Caco-2 (cell line): ENCODE results near the gene TARS3. TPM values are rescaled to one million over a fixed set of nuclear protein-coding genes. Genes with fewer than 3 reads are reported as not detected.

Experiments used
- BruUV-seq: library from RNA; stranded (reverse); fragments of 400-500 nt; replicated peaks from 2 replicates; lab custom pipeline; 2021; lab: Mats Ljungman, UMichigan
- CTCF ChIA-PET: fragments of 300-600 bp; sonication (Branson Sonifier 250); formaldehyde crosslinking; loops from one replicate; lab custom pipeline; 2022; ENCODE audit warnings: antibody characterized with exemption; lab: Charles Lee
- POLR2A ChIA-PET: fragments of 300-600 bp; sonication (Branson Sonifier 250); formaldehyde crosslinking; loops from one replicate; lab custom pipeline; 2022; ENCODE audit warnings: antibody characterized with exemption; lab: Charles Lee
- DNase-seq, 2 experiments: peaks; one replicate each; pipeline versions ENCODE4 v3.0.0 to v3.0.0-alpha.2; 2020 to 2022
- H3K27me3 ChIP-seq: replicated peaks from 2 replicates; pipeline ENCODE4 v1.6.0; 2011; ENCODE audit warnings: low read length; ENCODE audit not compliant: control insufficient read depth, insufficient read depth
- H3K36me3 ChIP-seq: 2 replicates; pipeline ENCODE4 v1.5.1; 2011; ENCODE audit warnings: low read length; ENCODE audit not compliant: control insufficient read depth, insufficient read depth
- H3K4me1 ChIP-seq: fragments of 250-450 bp; sonication (Bioruptor Pico); 2 replicates; pipeline ENCODE4 v1.5.1; 2020; ENCODE audit warnings: mild to moderate bottlenecking
- H3K4me3 ChIP-seq: 2 replicates; pipeline ENCODE4 v1.5.1; 2011; ENCODE audit warnings: low read depth, mild to moderate bottlenecking, control low read depth, low read length
- H3K9me3 ChIP-seq: fragments of 250-450 bp; sonication (Bioruptor Pico); 2 replicates; pipeline ENCODE4 v1.5.1; 2020; ENCODE audit warnings: mild to moderate bottlenecking, moderate library complexity
- H3K27ac Mint-ChIP-seq: one replicate; pipeline ENCODE4 v1.8.0; 2022; ENCODE audit warnings: mixed read lengths; ENCODE audit not compliant: unreplicated experiment
- H3K27me3 Mint-ChIP-seq: one replicate; pipeline ENCODE4 v1.8.0; 2022; ENCODE audit warnings: mixed read lengths; ENCODE audit not compliant: insufficient read depth, unreplicated experiment
- H3K36me3 Mint-ChIP-seq: one replicate; pipeline ENCODE4 v1.8.0; 2022; ENCODE audit warnings: mild to moderate bottlenecking, mixed read lengths; ENCODE audit not compliant: insufficient read depth, unreplicated experiment
- H3K4me1 Mint-ChIP-seq: one replicate; pipeline ENCODE4 v1.8.0; 2022; ENCODE audit warnings: low read depth, mixed read lengths; ENCODE audit not compliant: unreplicated experiment
- H3K4me3 Mint-ChIP-seq: one replicate; pipeline ENCODE4 v1.8.0; 2022; ENCODE audit warnings: mild to moderate bottlenecking, moderate library complexity, mixed read lengths; ENCODE audit not compliant: unreplicated experiment
- H3K9me3 Mint-ChIP-seq: one replicate; pipeline ENCODE4 v1.8.0; 2022; ENCODE audit warnings: mixed read lengths; ENCODE audit not compliant: unreplicated experiment
- CTCF ChIP-seq, 2 experiments: fragments of 200-600 bp in 1 of 2; IDR thresholded peaks; 1 replicate in 1 of 2; 2 replicates in 1 of 2; pipeline versions ENCODE4 v1.5.1 to v1.8.0; 2011 to 2022; ENCODE audit warnings: antibody characterized with exemption in 1 of 2, control low read depth in 1 of 2, inconsistent platforms in 1 of 2, low read depth in 1 of 2, low read length in 1 of 2, mild to moderate bottlenecking in 1 of 2, moderate library complexity in 1 of 2; ENCODE audit not compliant: insufficient read depth in 1 of 2, severe bottlenecking in 1 of 2, unreplicated experiment in 1 of 2
- intact Hi-C: fragments of 100-400 bp; cut with micrococcal nuclease; formaldehyde crosslinking; loops from one replicate; pipeline ENCODE4 v1.10.0; 2022; ENCODE audit not compliant: unreplicated experiment
- total RNA-seq: library from RNA; stranded (reverse); gene quantifications from 2 replicates; pipeline ENCODE4 v1.2.3, GENCODE V29; 2022

Gene TARS3
- total RNA-seq, 1 experiment from 2014 or later = 9.8 TPM

GRCh38 chr15:101612676-101613075 lies 111.6 kb downstream of the TARS3 start:
- Histone ChIP-seq H3K36me3 (no peaks in the 10 kb centered on the region), H3K4me3 (no peak overlapping the region), H3K4me1 (peaks cover 7% of the 10 kb centered on the region; the same call in 1 of the 2 replicates), H3K27me3 (no peaks in the 10 kb centered on the region), H3K9me3 (no peaks in the 10 kb centered on the region)
- ChIA-PET POLR2A (no interaction called here), CTCF (no interaction called here)
- no TSS peak for BruUV-seq
- no peak for TF ChIP-seq CTCF (IDR thresholded peaks at IDR 0.05; ENCODE audit: insufficient read depth in 1 of 2, low read depth in 1 of 2, low read length in 1 of 2, severe bottlenecking in 1 of 2, unreplicated experiment in 1 of 2)
- peaks cover 20% of the 10 kb centered on the region for H3K4me1 Mint-ChIP-seq
- DNase-seq = no peak
- no peaks in the 10 kb centered on the region for H3K27me3 Mint-ChIP-seq
- no peaks in the 10 kb centered on the region for H3K9me3 Mint-ChIP-seq
- no peak overlapping the region for H3K27ac Mint-ChIP-seq
- intact Hi-C loops = no loop called here
- H3K4me3 Mint-ChIP-seq = no peak overlapping the region
- peaks cover 6% of the 10 kb centered on the region for H3K36me3 Mint-ChIP-seq

GRCh38 chr15:101611580-101612299 lies 112.5 kb downstream of the TARS3 start:
- TF ChIP-seq CTCF (IDR thresholded peaks at IDR 0.05; ENCODE audit: insufficient read depth in 1 of 2, low read depth in 1 of 2, low read length in 1 of 2, severe bottlenecking in 1 of 2, unreplicated experiment in 1 of 2) = no peak
- BruUV-seq = no TSS peak
- H3K27me3 Mint-ChIP-seq = no peaks in the 10 kb centered on the region
- no peaks in the 10 kb centered on the region for H3K27me3 ChIP-seq
- H3K27ac Mint-ChIP-seq = no peak overlapping the region
- no peaks in the 10 kb centered on the region for H3K36me3 ChIP-seq
- no peak overlapping the region for H3K4me3 Mint-ChIP-seq
- POLR2A ChIA-PET = no interaction called here
- H3K9me3 Mint-ChIP-seq = no peaks in the 10 kb centered on the region
- intact Hi-C loops = no loop called here
- peaks cover 11% of the 10 kb centered on the region; the same call in 1 of the 2 replicates for H3K4me1 ChIP-seq
- CTCF ChIA-PET = interaction anchor here (0.6 kb wide), 1 partner anchor 55 kb away, joined by 3 read pairs; no protein-coding TSS in a partner anchor
- DNase-seq = no peak
- H3K4me1 Mint-ChIP-seq = peaks cover 17% of the 10 kb centered on the region
- no peaks in the 10 kb centered on the region for H3K9me3 ChIP-seq
- peaks cover 6% of the 10 kb centered on the region for H3K36me3 Mint-ChIP-seq
- no peak overlapping the region for H3K4me3 ChIP-seq

- intact Hi-C loops = no loop called here
- H3K4me1 ChIP-seq = peaks cover 7% of the 10 kb centered on the region; the same call in 1 of the 2 replicates
- no TSS peak for BruUV-seq
Observed at GRCh38 chr15:101611007-101611406, 113.3 kb downstream of the TARS3 start.

More at GRCh38 chr15:101611007-101611406, 113.3 kb downstream of the TARS3 start:
- no peaks in the 10 kb centered on the region for H3K27me3 Mint-ChIP-seq
- no peak for TF ChIP-seq CTCF (IDR thresholded peaks at IDR 0.05; ENCODE audit: insufficient read depth in 1 of 2, low read depth in 1 of 2, low read length in 1 of 2, severe bottlenecking in 1 of 2, unreplicated experiment in 1 of 2)
- Histone ChIP-seq H3K27me3 (no peaks in the 10 kb centered on the region), H3K9me3 (no peaks in the 10 kb centered on the region), H3K36me3 (no peaks in the 10 kb centered on the region), H3K4me3 (no peak overlapping the region)
- no peak for DNase-seq
- H3K4me1 Mint-ChIP-seq = peaks cover 9% of the 10 kb centered on the region
- no peak overlapping the region for H3K27ac Mint-ChIP-seq
- peaks cover 5% of the 10 kb centered on the region for H3K36me3 Mint-ChIP-seq
- ChIA-PET CTCF (no interaction called here), POLR2A (no interaction called here)
- no peak overlapping the region for H3K4me3 Mint-ChIP-seq
- no peaks in the 10 kb centered on the region for H3K9me3 Mint-ChIP-seq
